Adrenal gland (tissue), 12 donors: ENCODE results near the gene TIRAP. TPM values are rescaled to one million over a fixed set of nuclear protein-coding genes. Genes with fewer than 3 reads are reported as not detected.
"Not testable (repeated sequence)": the region's sequence is repeated elsewhere in the genome, so short reads cannot be mapped to it uniquely, and the experiment has no call there.

Experiments used
- DNase-seq, 7 donors: peaks; one replicate each; pipeline ENCODE4 v3.0.0-alpha.2; 2019 to 2020
- H3K27ac ChIP-seq, 5 donors: fragments of 200-600 bp; sonication (generic) in 4 of 5; 1 replicate in 3 of 5; 2 replicates in 2 of 5; pipeline versions ENCODE4 v1.5.1 to v1.8.0; 2016 to 2020; ENCODE audit warnings: mild to moderate bottlenecking in 1 of 5
- H3K27me3 ChIP-seq: fragments of 200-600 bp; 2 replicates; pipeline ENCODE4 v1.8.0; 2021
- H3K36me3 ChIP-seq, 2 donors: fragments of 200-600 bp; replicated peaks in 1 of 2; 1 replicate in 1 of 2; 2 replicates in 1 of 2; pipeline versions ENCODE4 v1.5.1 to v1.8.0; 2018 to 2022
- H3K4me1 ChIP-seq, 2 donors: fragments of 200-600 bp; replicated peaks in 1 of 2; 1 replicate in 1 of 2; 2 replicates in 1 of 2; pipeline versions ENCODE4 v1.5.1 to v1.8.0; 2018 to 2021
- H3K4me3 ChIP-seq, 4 donors: fragments of 200-600 bp; sonication (generic) in 3 of 4; one replicate each; pipeline ENCODE4 v1.5.1; 2016 to 2018
- H3K9me3 ChIP-seq, 3 donors: fragments of 200-600 bp; sonication (generic) in 1 of 3; replicated peaks in 1 of 3; 1 replicate in 2 of 3; 2 replicates in 1 of 3; pipeline versions ENCODE4 v1.5.1 to v1.8.0; 2016 to 2021
- POLR2A ChIP-seq, 2 donors: fragments of 450-650 bp; IDR thresholded peaks; one replicate each; pipeline ENCODE4 v1.6.1; 2017; ENCODE audit warnings: antibody characterized with exemption in 2 of 2, mild to moderate bottlenecking in 2 of 2, moderate library complexity in 1 of 2
- WGBS, 4 donors: extraction: QIAGEN DNeasy Blood & Tissue Kit in 2 of 4; methylation state at CpG; one replicate each; pipeline versions ENCODE4 v1.1.5 to v1.1.7; 2013 to 2017; 5-methylcytosine and 5-hydroxymethylcytosine counted together
- intact Hi-C, 2 donors: fragments of 100-400 bp; cut with DNase I; formaldehyde crosslinking; loops; one replicate each; pipeline versions ENCODE4 v1.14.1 to v1.15.0; 2022 to 2023
- polyA plus RNA-seq, 3 donors: library from polyadenylated mRNA; stranded (reverse); fragments of 200-250 nt in 2 of 3; fragments of 350-450 nt in 1 of 3; fragmentation: Illumina TruSeq in 1 of 3; extraction: RNeasy Lipid Tissue Mini Kit (QIAGEN cat#74804) in 1 of 3; gene quantifications; one replicate each; pipeline ENCODE4 v1.2.3, GENCODE V29; 2013 to 2014
- total RNA-seq, 9 donors: library from RNA; depleted of rRNA in 4 of 9; stranded (reverse); fragments of >200 nt in 4 of 9; fragments of 120-200 nt in 1 of 9; fragmentation: NEBNext Ultra II Directional in 1 of 9; extraction: Animal tissue kit (Norgen Biotek cat#: 25700) in 1 of 9; gene quantifications; one replicate each; pipeline versions ENCODE4 v1.1.0 to v1.2.4, GENCODE V29; 2013 to 2023
- TF ChIP-seq, protein P1 (sequence below), 6 experiments: fragments of 450-650 bp in 4 of 6; fragments of 200-600 bp in 2 of 6; sonication (generic) in 1 of 6; IDR thresholded peaks; 1 replicate in 5 of 6; 2 replicates in 1 of 6; pipeline versions ENCODE4 v1.5.1 to v1.8.0; 2016 to 2021; ENCODE audit warnings: antibody characterized with exemption in 6 of 6, mild to moderate bottlenecking in 2 of 6, moderate library complexity in 1 of 6
- donor health status: healthy with polysubstance abuse.
- donor health status: Bipolar disorder and iron deficiency.
- donor health status: DM: yes; HTN: yes; CAD: no.
- donor health status: DM: no; HTN: no; CAD: no.
- donor health status: DM: no; HTN: no; CAD: no.
- donor health status: DM: yes; HTN: yes; CAD: no.

The TIRAP gene
- total and polyA plus RNA-seq, 12 donors = 4.7 to 41.1 (median 12.1) TPM

DNA sequence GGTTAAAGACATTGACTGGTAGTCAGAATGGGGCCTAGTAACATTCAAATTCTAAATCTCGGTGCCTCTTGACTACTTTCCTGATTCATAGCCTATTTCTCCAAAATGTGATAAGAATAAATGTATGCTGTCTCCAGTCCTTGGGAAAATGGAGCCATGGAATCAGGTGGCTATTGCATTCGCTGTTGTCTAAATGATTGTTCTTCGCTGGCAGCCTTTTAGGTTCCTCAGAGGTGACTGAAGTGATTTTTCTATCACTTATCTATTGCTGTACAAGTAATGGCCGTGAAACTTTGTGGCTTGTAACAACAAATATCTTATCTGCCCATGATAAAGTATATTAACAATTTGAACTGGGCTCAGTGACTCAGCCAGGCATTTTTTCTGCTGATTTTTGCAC lies 29.6 kb upstream of the TIRAP start:
- H3K27me3 ChIP-seq = no peaks in the 10 kb centered on the region
- WGBS, 4 donors = 75 to 94% (median 85%) methylated on average over 4 of the region's 4 CpGs
- H3K36me3 ChIP-seq = peaks cover 0 to 3% of the 10 kb centered on the region in 2 donors

GRCh38 chr11:126254819-126255218 lies 28.1 kb upstream of the TIRAP start:
- WGBS, 4 donors = 56 to 81% (median 72%) methylated on average over 1 of the region's 1 CpG
- Histone ChIP-seq H3K27me3 (no peaks in the 10 kb centered on the region), H3K4me3 (no peak overlapping the region), H3K9me3 (no peaks in the 10 kb centered on the region), H3K27ac (no peak overlapping the region), H3K36me3 (peaks cover 0 to 3% of the 10 kb centered on the region in 2 donors), H3K4me1 (no peaks in the 10 kb centered on the region)
- TF ChIP-seq POLR2A (IDR thresholded peaks at IDR 0.05) = no peak
- TF ChIP-seq, protein P1, sequence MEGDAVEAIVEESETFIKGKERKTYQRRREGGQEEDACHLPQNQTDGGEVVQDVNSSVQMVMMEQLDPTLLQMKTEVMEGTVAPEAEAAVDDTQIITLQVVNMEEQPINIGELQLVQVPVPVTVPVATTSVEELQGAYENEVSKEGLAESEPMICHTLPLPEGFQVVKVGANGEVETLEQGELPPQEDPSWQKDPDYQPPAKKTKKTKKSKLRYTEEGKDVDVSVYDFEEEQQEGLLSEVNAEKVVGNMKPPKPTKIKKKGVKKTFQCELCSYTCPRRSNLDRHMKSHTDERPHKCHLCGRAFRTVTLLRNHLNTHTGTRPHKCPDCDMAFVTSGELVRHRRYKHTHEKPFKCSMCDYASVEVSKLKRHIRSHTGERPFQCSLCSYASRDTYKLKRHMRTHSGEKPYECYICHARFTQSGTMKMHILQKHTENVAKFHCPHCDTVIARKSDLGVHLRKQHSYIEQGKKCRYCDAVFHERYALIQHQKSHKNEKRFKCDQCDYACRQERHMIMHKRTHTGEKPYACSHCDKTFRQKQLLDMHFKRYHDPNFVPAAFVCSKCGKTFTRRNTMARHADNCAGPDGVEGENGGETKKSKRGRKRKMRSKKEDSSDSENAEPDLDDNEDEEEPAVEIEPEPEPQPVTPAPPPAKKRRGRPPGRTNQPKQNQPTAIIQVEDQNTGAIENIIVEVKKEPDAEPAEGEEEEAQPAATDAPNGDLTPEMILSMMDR (IDR thresholded peaks at IDR 0.05) = no peak
- intact Hi-C loops = no loop called here
- DNase-seq = no peak

More for the DNA sequence above, 29.6 kb upstream of the TIRAP start:
- TF ChIP-seq POLR2A (IDR thresholded peaks at IDR 0.05) = no peak
- TF ChIP-seq, protein P1 (IDR thresholded peaks at IDR 0.05) = no peak
- Histone ChIP-seq H3K9me3 (no peaks in the 10 kb centered on the region), H3K27ac (no peak overlapping the region), H3K4me3 (no peak overlapping the region), H3K4me1 (no peaks in the 10 kb centered on the region)
- intact Hi-C loops = no loop called here
- DNase-seq = no peak

GRCh38 chr11:126255507-126255906 lies 27.4 kb upstream of the TIRAP start:
- H3K4me1 ChIP-seq, H3K27me3 ChIP-seq, H3K4me3 ChIP-seq, H3K9me3 ChIP-seq, H3K36me3 ChIP-seq, DNase-seq, H3K27ac ChIP-seq, intact Hi-C loops: not testable (repeated sequence)
- WGBS, 4 donors = 91 to 95% (median 93%) methylated on average over 5 of the region's 5 CpGs

DNA sequence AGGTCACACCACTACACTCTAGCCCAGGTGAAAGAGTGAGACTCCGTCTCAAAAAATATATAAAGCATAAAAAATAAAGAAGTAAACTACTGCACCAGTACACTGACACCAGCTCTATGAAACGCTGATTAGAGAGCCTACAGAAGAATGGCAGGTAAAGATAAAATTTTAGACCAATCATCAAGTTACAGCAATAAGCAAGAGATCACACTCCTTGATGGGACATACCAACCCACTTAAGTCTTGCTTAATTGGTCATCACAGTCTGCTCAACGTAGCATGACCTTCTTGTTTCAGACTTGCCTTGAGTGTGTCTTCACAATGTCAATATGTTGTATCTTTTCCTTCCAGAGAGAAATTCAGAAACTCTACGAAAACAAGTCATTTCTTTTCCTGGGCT lies 26.7 kb upstream of the TIRAP start:
- Histone ChIP-seq H3K27ac (no peak overlapping the region), H3K9me3 (no peaks in the 10 kb centered on the region), H3K4me3 (no peak overlapping the region), H3K4me1 (no peaks in the 10 kb centered on the region), H3K27me3 (no peaks in the 10 kb centered on the region), H3K36me3 (peaks cover 0 to 3% of the 10 kb centered on the region in 2 donors)
- TF ChIP-seq, protein P1 (IDR thresholded peaks at IDR 0.05) = no peak
- TF ChIP-seq POLR2A (IDR thresholded peaks at IDR 0.05) = no peak
- intact Hi-C loops = no loop called here
- no peak for DNase-seq
- WGBS, 4 donors = 91 to 94% (median 93%) methylated on average over 4 of the region's 4 CpGs

DNA sequence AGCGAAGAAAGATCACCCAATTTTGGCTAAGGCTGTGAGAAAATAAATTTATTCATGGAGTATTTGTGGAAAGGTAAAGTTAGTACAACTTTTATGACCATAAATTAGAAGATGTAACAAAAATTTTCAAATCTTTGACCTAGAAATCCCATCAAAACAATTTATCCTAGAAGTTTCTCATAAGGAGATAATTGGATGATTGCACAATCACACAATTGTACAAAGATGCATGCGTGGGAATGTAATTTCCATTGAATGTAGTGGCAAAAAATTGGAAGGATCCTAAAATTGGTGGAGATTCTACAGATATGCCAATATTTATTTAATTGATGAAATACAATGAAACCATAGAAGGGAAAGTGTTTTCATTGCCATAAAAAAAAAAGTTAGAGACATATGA lies 25.7 kb upstream of the TIRAP start:
- no peak for DNase-seq
- Histone ChIP-seq H3K27me3 (no peaks in the 10 kb centered on the region), H3K9me3 (no peaks in the 10 kb centered on the region), H3K36me3 (peaks cover 0 to 9% of the 10 kb centered on the region in 2 donors), H3K4me3 (no peak overlapping the region), H3K27ac (no peak overlapping the region), H3K4me1 (no peaks in the 10 kb centered on the region)
- WGBS, 4 donors = 86 to 98% (median 94%) methylated on average over 2 of the region's 2 CpGs
- TF ChIP-seq POLR2A (IDR thresholded peaks at IDR 0.05) = no peak
- TF ChIP-seq, protein P1 (IDR thresholded peaks at IDR 0.05) = no peak
- intact Hi-C loops = no loop called here
